ENCODE measurements around the gene LHFPL3. TPM values are rescaled to one million over a fixed set of nuclear protein-coding genes. Genes with fewer than 3 reads are reported as not detected.
A peak's percentile ranks its signal among the peaks of the same experiment; 100 is the strongest.

Gene LHFPL3
- total RNA-seq, 1 experiment from 2014 or later: not detected

DNA sequence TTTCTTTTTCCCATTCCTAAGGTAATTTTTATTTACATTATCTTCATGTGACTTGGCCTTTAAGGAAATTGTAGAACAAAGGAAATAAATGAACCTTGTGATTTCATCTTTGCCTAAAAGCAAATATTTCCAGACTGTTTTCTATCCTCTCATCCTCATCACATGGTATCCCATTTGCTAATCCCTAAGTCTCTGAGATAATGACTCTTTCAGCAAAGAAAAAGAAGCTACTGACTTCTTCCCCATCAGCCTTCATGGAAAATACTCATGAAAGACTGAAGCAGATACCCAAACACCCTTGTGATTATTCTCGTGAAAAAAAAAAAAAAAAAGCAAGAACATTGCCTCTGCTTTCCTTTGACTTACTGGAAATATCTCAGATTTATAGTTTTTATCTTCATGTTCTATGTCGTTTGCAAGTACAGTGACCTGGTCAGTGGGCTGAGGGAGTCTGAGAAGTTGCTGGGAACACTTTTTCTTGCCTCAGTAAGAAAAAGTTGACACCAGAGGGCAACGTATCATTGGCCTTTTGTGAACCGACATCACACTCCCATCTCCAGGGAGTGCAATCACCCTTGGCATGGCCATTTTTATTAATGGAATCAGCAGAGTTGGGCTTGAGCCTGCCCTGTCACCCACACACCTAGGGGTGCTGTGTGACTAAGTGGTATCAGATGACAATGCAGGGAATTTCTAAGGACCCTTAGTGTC, 439.6 kb downstream of the LHFPL3 start:
- WGBS (ENCODE audit: extremely low coverage, insufficient read length, low lambda C conversion rate): no CpG with 5 or more reads among the region's 4 CpGs
- Histone ChIP-seq H2BK12ac (ENCODE audit: insufficient read length, low read depth, low read length) (no peak overlapping the region), H3K27ac (ENCODE audit: insufficient read length, low read depth, low read length) (no peak overlapping the region), H2AK5ac (ENCODE audit: insufficient read length, low read length) (no peak overlapping the region), H3K4ac (ENCODE audit: low read depth, low read length) (no peak overlapping the region), H3K14ac (ENCODE audit: insufficient read depth, low read length) (no peak overlapping the region), H2BK15ac (ENCODE audit: low read depth, low read length) (no peak overlapping the region), H2BK20ac (ENCODE audit: low read depth, low read length, poor library complexity, severe bottlenecking) (no peak overlapping the region), H3K27me3 (ENCODE audit: insufficient read depth, low read length) (no peaks in the 10 kb centered on the region), H2BK120ac (ENCODE audit: low read depth, low read length, poor library complexity, severe bottlenecking) (no peak overlapping the region), H3K23me2 (ENCODE audit: insufficient read length, low read depth, low read length, poor library complexity, severe bottlenecking) (no peaks in the 10 kb centered on the region), H3T11ph (ENCODE audit: low read length) (no peak overlapping the region), H3K9me3 (ENCODE audit: control insufficient read depth, low read depth, low read length) (no peaks in the 10 kb centered on the region), H4K8ac (replicated peaks; ENCODE audit: insufficient read length, low read depth, low read length) (no peak overlapping the region), H4K91ac (ENCODE audit: insufficient read length, low read depth, low read length) (no peak overlapping the region), H3K23ac (ENCODE audit: insufficient read length, low read depth, low read length) (no peak overlapping the region), H3K9ac (ENCODE audit: extremely low read depth, insufficient read length, low read length) (no peak overlapping the region), H3K79me2 (ENCODE audit: insufficient read depth, low read length) (no peaks in the 10 kb centered on the region), H4K5ac (ENCODE audit: insufficient read length, low read depth, low read length) (no peak overlapping the region), H2AFZ (ENCODE audit: low read length) (no peak overlapping the region), H4K20me1 (ENCODE audit: control insufficient read depth, insufficient read depth, insufficient read length) (no peaks in the 10 kb centered on the region), H3K4me1 (ENCODE audit: insufficient read depth, low read length) (no peaks in the 10 kb centered on the region; the same call in 1 of the 2 replicates), H3K56ac (ENCODE audit: insufficient read length, low read depth, low read length) (no peak overlapping the region), H3K4me2 (ENCODE audit: insufficient read depth, insufficient read length, low read length) (no peak overlapping the region), H2BK5ac (ENCODE audit: insufficient read length, low read length) (no peak overlapping the region), H3K79me1 (ENCODE audit: insufficient read depth, low read depth, low read length, poor library complexity, severe bottlenecking) (no peaks in the 10 kb centered on the region), H3K18ac (ENCODE audit: insufficient read length, low read depth, low read length) (no peak overlapping the region)
- DNase-seq: no peak
- H3K27ac Mint-ChIP-seq: no peak overlapping the region
- TF ChIP-seq, protein P1, sequence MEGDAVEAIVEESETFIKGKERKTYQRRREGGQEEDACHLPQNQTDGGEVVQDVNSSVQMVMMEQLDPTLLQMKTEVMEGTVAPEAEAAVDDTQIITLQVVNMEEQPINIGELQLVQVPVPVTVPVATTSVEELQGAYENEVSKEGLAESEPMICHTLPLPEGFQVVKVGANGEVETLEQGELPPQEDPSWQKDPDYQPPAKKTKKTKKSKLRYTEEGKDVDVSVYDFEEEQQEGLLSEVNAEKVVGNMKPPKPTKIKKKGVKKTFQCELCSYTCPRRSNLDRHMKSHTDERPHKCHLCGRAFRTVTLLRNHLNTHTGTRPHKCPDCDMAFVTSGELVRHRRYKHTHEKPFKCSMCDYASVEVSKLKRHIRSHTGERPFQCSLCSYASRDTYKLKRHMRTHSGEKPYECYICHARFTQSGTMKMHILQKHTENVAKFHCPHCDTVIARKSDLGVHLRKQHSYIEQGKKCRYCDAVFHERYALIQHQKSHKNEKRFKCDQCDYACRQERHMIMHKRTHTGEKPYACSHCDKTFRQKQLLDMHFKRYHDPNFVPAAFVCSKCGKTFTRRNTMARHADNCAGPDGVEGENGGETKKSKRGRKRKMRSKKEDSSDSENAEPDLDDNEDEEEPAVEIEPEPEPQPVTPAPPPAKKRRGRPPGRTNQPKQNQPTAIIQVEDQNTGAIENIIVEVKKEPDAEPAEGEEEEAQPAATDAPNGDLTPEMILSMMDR (conservative IDR thresholded peaks at IDR 0.05): peak; percentile 51
- H3K36me3 Mint-ChIP-seq (ENCODE audit: insufficient read depth in 1 of 3, low read depth in 3 of 3): no peaks in the 10 kb centered on the region
- peaks cover 0 to 2% of the 10 kb centered on the region in 2 experiments; a peak in 2 of 5 replicates for H3K9me3 Mint-ChIP-seq
- no peak overlapping the region for H3K4me3 Mint-ChIP-seq
- H3K4me1 Mint-ChIP-seq: peaks cover 11 to 19% of the 10 kb centered on the region in 2 experiments
- peaks cover 4% of the 10 kb centered on the region; the same call in 1 of the 2 replicates for H3K27me3 Mint-ChIP-seq (ENCODE audit: low read depth)
